Hematopoietic multipotent progenitor cell (in vitro differentiated cells): ENCODE measurements around the gene C1orf122. TPM values are rescaled to one million over a fixed set of nuclear protein-coding genes. Genes with fewer than 3 reads are reported as not detected.
A peak's percentile ranks its signal among the peaks of the same experiment; 100 is the strongest.

Experiments
- DNase-seq, 3 donors: peaks; one replicate each; pipeline ENCODE4 v3.0.0-alpha.2; 2011 to 2015; ENCODE audit warnings: low read depth in 2 of 3, low spot score in 2 of 3
- total RNA-seq: library from RNA; depleted of rRNA; stranded (reverse); fragments of >200 nt; gene quantifications from one replicate; pipeline ENCODE4 v1.2.3, GENCODE V29; 2012

Gene C1orf122
- total RNA-seq, 1 donor = 6.5 TPM

- DNase-seq = no peak
Measured at GRCh38 chr1:37844536-37844935, 36.9 kb downstream of the C1orf122 start.

- DNase-seq = no peak
Measured at GRCh38 chr1:37845049-37845646, 37.6 kb downstream of the C1orf122 start.

- no peak for DNase-seq
Measured at GRCh38 chr1:37845786-37846185, 38.2 kb downstream of the C1orf122 start.

- DNase-seq = peak in 2 of 3 donors; percentile 21 to 35
Measured at GRCh38 chr1:37846647-37847339, 39.2 kb downstream of the C1orf122 start.

GRCh38 chr1:37849480-37849879 lies 41.9 kb downstream of the C1orf122 start:
- DNase-seq = no peak

GRCh38 chr1:37850352-37850955 lies 42.9 kb downstream of the C1orf122 start:
- no peak for DNase-seq

GRCh38 chr1:37851262-37851661 lies 43.7 kb downstream of the C1orf122 start:
- DNase-seq = no peak

GRCh38 chr1:37851782-37852210 lies 44.2 kb downstream of the C1orf122 start:
- DNase-seq = peak in 1 of 3 donors; percentile 9

- no peak for DNase-seq
Measured at GRCh38 chr1:37853157-37853556, 45.6 kb downstream of the C1orf122 start.

- DNase-seq = no peak
Measured at GRCh38 chr1:37854406-37854805, 46.8 kb downstream of the C1orf122 start.

Other genes with a start within 250 kb of the C1orf122 start
- gene GNL2, start 211.9 kb upstream of the C1orf122 start, total RNA-seq = 22.6 TPM
- gene RSPO1, start 172.9 kb upstream of the C1orf122 start, total RNA-seq = not detected
- 1.6 TPM for gene CDCA8, start 115.3 kb upstream of the C1orf122 start, total RNA-seq
- gene EPHA10, start 42.7 kb upstream of the C1orf122 start, total RNA-seq = under 0.01 TPM
- gene MANEAL, start 13.9 kb upstream of the C1orf122 start, total RNA-seq = 1.3 TPM
- 26.9 TPM for gene YRDC, start 418 bp downstream of the C1orf122 start, total RNA-seq
- gene MTF1, start 51.8 kb downstream of the C1orf122 start, total RNA-seq = 3.0 TPM
- 50.4 TPM for gene INPP5B, start 139.3 kb downstream of the C1orf122 start, total RNA-seq
- 26.9 TPM for gene SF3A3, start 182.2 kb downstream of the C1orf122 start, total RNA-seq
- 63.0 TPM for gene FHL3, start 197.7 kb downstream of the C1orf122 start, total RNA-seq
- gene UTP11, start 204.9 kb downstream of the C1orf122 start, total RNA-seq = 11.3 TPM
- gene POU3F1, start 239.0 kb downstream of the C1orf122 start, total RNA-seq = 0.27 TPM